Panc1 (cell line): ENCODE measurements around the gene CTNNBIP1. TPM values are rescaled to one million over a fixed set of nuclear protein-coding genes. Genes with fewer than 3 reads are reported as not detected.

Experiments
- ATAC-seq: fragments of 200-7000 bp; cut with Tn5 transposase; 2 replicates; pipeline ENCODE4 v1.9.1; 2020; ENCODE audit warnings: mild to moderate bottlenecking, moderate library complexity
- BruUV-seq: library from RNA; stranded (reverse); fragments of 400-500 nt; replicated peaks from 2 replicates; lab custom pipeline; 2021; lab: Mats Ljungman, UMichigan
- CTCF ChIA-PET: fragments of 300-600 bp; sonication (Branson Sonifier 250); formaldehyde crosslinking; loops from one replicate; lab custom pipeline; 2022; ENCODE audit warnings: antibody characterized with exemption; lab: Charles Lee
- POLR2A ChIA-PET: fragments of 300-600 bp; sonication (Branson Sonifier 250); formaldehyde crosslinking; loops from one replicate; lab custom pipeline; 2022; ENCODE audit warnings: antibody characterized with exemption; lab: Charles Lee
- DNase-seq: peaks from one replicate; pipeline ENCODE4 v3.0.0-alpha.2; 2010; ENCODE audit warnings: low read depth, low spot score
- H3K27ac ChIP-seq: 2 replicates; pipeline ENCODE4 v1.5.1; 2011; ENCODE audit warnings: mild to moderate bottlenecking, low read length, inconsistent platforms
- H3K27me3 ChIP-seq: fragments of 200-500 bp; sonication (Bioruptor generic); 2 replicates; pipeline ENCODE4 v1.6.0; 2014; ENCODE audit warnings: low read length, inconsistent platforms; ENCODE audit not compliant: control insufficient read depth, insufficient read depth
- H3K36me3 ChIP-seq: fragments of 200-500 bp; sonication (Bioruptor generic); 2 replicates; pipeline ENCODE4 v1.5.1; 2014; ENCODE audit warnings: inconsistent platforms, mild to moderate bottlenecking, low read length, moderate library complexity; ENCODE audit not compliant: control insufficient read depth, insufficient read depth
- H3K4me1 ChIP-seq: 2 replicates; pipeline ENCODE4 v1.5.1; 2011; ENCODE audit warnings: inconsistent platforms, mild to moderate bottlenecking, low read length, moderate library complexity; ENCODE audit not compliant: control insufficient read depth, insufficient read depth
- H3K4me3 ChIP-seq, 2 experiments: 2 replicates each; pipeline ENCODE4 v1.5.1; 2011 to 2012; ENCODE audit warnings: low read depth in 2 of 2, low read length in 2 of 2, mild to moderate bottlenecking in 2 of 2, inconsistent platforms in 1 of 2, moderate library complexity in 1 of 2
- H3K9me3 ChIP-seq: fragments of 200-500 bp; sonication (Bioruptor generic); 2 replicates; pipeline ENCODE4 v1.5.1; 2014; ENCODE audit warnings: low read depth, mild to moderate bottlenecking, inconsistent platforms, low read length, moderate library complexity; ENCODE audit not compliant: control insufficient read depth, insufficient read depth
- POLR2AphosphoS5 ChIP-seq: IDR thresholded peaks from 2 replicates; pipeline ENCODE4 v1.6.1; 2012; ENCODE audit warnings: mild to moderate bottlenecking, low read depth, low read length, moderate library complexity
- SIN3A ChIP-seq: IDR thresholded peaks from 2 replicates; pipeline ENCODE4 v1.6.1; 2012; ENCODE audit warnings: low read depth, mild to moderate bottlenecking, low read length, moderate library complexity, borderline replicate concordance; ENCODE audit not compliant: insufficient read depth
- TCF7L2 ChIP-seq: IDR thresholded peaks from 2 replicates; pipeline ENCODE4 v1.6.1; 2011; ENCODE audit warnings: mild to moderate bottlenecking, low read depth, low read length, inconsistent platforms
- in situ Hi-C: cut with HindIII; loops from 2 replicates; pipeline ENCODE4 v1.10.0; 2016; ENCODE audit warnings: low sequenced_read_pairs, low pct_unique_long_range_greater_than_20kb
- intact Hi-C: fragments of 100-400 bp; cut with micrococcal nuclease; formaldehyde crosslinking; loops from one replicate; pipeline ENCODE4 v1.10.0; 2022; ENCODE audit not compliant: unreplicated experiment
- total RNA-seq: library from RNA; stranded (reverse); gene quantifications from one replicate; pipeline ENCODE4 v1.2.1, GENCODE V29; 2021; ENCODE audit not compliant: unreplicated experiment
- TF ChIP-seq, protein P1 (sequence below), 2 experiments: IDR thresholded peaks; 2 replicates each; pipeline ENCODE4 v1.6.1; 2011 to 2012; ENCODE audit warnings: low read depth in 2 of 2, control low read depth in 1 of 2, low read length in 1 of 2, mild to moderate bottlenecking in 1 of 2, moderate library complexity in 1 of 2; ENCODE audit not compliant: insufficient read depth in 1 of 2
- TF ChIP-seq, protein P2 (sequence below): fragments of 450-650 bp; IDR thresholded peaks from 2 replicates; pipeline ENCODE4 v1.5.1; 2017; ENCODE audit warnings: mild to moderate bottlenecking

Gene CTNNBIP1
- total RNA-seq, 1 experiment from 2014 or later, result 36.9 TPM

DNA sequence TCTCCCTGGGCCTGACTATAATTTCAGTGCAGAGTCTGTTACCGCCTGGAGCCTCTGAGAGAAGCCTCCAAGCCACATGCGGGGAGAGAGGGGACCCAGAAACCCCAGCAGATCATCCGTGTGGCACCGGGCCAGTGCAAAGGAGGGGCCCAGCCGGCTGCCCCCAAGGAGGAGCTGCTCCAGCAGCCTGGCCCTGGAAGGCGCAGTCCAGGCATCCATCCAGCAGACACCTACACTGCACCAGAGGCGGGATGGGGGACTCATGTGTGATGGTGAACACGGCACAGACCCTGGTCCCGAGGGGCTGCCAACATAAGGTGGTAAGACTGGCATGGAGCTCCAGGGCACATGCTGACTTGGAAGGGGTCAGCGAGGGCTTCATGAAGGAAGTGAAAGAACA, 46.7 kb downstream of the CTNNBIP1 start:
- ChIA-PET POLR2A (no interaction called here), CTCF (interaction anchor here (1.0 to 1.9 kb wide), 3 partner anchors 10 to 79 kb away, joined by 3 to 6 read pairs (median 3); no protein-coding TSS in a partner anchor)
- in situ Hi-C loops, result no loop called here
- TF ChIP-seq TCF7L2 (no peak), SIN3A (no peak), POLR2AphosphoS5 (no peak)
- TF ChIP-seq, protein P1, sequence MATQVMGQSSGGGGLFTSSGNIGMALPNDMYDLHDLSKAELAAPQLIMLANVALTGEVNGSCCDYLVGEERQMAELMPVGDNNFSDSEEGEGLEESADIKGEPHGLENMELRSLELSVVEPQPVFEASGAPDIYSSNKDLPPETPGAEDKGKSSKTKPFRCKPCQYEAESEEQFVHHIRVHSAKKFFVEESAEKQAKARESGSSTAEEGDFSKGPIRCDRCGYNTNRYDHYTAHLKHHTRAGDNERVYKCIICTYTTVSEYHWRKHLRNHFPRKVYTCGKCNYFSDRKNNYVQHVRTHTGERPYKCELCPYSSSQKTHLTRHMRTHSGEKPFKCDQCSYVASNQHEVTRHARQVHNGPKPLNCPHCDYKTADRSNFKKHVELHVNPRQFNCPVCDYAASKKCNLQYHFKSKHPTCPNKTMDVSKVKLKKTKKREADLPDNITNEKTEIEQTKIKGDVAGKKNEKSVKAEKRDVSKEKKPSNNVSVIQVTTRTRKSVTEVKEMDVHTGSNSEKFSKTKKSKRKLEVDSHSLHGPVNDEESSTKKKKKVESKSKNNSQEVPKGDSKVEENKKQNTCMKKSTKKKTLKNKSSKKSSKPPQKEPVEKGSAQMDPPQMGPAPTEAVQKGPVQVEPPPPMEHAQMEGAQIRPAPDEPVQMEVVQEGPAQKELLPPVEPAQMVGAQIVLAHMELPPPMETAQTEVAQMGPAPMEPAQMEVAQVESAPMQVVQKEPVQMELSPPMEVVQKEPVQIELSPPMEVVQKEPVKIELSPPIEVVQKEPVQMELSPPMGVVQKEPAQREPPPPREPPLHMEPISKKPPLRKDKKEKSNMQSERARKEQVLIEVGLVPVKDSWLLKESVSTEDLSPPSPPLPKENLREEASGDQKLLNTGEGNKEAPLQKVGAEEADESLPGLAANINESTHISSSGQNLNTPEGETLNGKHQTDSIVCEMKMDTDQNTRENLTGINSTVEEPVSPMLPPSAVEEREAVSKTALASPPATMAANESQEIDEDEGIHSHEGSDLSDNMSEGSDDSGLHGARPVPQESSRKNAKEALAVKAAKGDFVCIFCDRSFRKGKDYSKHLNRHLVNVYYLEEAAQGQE (IDR thresholded peaks at IDR 0.05; ENCODE audit: insufficient read depth in 1 of 2, low read depth in 2 of 2, low read length in 1 of 2), result no peak
- TF ChIP-seq, protein P2, sequence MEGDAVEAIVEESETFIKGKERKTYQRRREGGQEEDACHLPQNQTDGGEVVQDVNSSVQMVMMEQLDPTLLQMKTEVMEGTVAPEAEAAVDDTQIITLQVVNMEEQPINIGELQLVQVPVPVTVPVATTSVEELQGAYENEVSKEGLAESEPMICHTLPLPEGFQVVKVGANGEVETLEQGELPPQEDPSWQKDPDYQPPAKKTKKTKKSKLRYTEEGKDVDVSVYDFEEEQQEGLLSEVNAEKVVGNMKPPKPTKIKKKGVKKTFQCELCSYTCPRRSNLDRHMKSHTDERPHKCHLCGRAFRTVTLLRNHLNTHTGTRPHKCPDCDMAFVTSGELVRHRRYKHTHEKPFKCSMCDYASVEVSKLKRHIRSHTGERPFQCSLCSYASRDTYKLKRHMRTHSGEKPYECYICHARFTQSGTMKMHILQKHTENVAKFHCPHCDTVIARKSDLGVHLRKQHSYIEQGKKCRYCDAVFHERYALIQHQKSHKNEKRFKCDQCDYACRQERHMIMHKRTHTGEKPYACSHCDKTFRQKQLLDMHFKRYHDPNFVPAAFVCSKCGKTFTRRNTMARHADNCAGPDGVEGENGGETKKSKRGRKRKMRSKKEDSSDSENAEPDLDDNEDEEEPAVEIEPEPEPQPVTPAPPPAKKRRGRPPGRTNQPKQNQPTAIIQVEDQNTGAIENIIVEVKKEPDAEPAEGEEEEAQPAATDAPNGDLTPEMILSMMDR, result no peak
- H3K4me3 ChIP-seq, result no peak overlapping the region
- BruUV-seq, result no TSS peak
- intact Hi-C loops, result no loop called here
- DNase-seq (no peak), ATAC-seq (no peak)
- no peaks in the 10 kb centered on the region for H3K4me1 ChIP-seq
- no peak overlapping the region for H3K27ac ChIP-seq
- H3K36me3 ChIP-seq, result no peaks in the 10 kb centered on the region
- H3K27me3 ChIP-seq, result no peaks in the 10 kb centered on the region
- no peaks in the 10 kb centered on the region for H3K9me3 ChIP-seq

DNA sequence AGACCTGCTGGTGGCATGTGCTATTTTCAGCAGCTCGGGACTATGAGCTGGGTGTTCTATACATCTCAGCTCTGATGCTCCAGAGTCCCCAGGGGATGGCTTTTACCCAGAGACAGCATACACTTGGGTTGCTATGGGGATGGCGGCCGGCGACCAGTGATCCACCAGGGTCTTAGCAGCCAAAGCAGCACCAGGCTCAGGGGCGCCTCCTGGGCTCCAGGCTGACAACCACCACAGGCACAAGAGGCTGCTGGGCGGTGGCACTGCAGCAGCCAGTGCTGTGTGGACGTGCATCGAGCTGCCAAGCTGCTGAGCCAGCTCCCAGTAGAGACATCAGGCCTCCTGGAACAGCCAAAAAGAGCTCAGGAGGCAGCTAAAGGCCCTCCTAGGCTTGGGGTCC, 48.7 kb downstream of the CTNNBIP1 start:
- no peaks in the 10 kb centered on the region for H3K4me1 ChIP-seq
- no peak overlapping the region for H3K4me3 ChIP-seq
- DNase-seq (no peak), ATAC-seq (no peak)
- H3K9me3 ChIP-seq, result no peaks in the 10 kb centered on the region
- ChIA-PET CTCF (interaction anchor here (1.9 kb wide), 1 partner anchor 12 kb away, joined by 6 read pairs; no protein-coding TSS in a partner anchor), POLR2A (interaction anchor here (0.6 kb wide), 1 partner anchor 11 kb away, joined by 3 read pairs; no protein-coding TSS in a partner anchor)
- no TSS peak for BruUV-seq
- no peaks in the 10 kb centered on the region for H3K36me3 ChIP-seq
- in situ Hi-C loops (no loop called here), intact Hi-C loops (no loop called here)
- no peaks in the 10 kb centered on the region for H3K27me3 ChIP-seq
- H3K27ac ChIP-seq, result no peak overlapping the region
- TF ChIP-seq SIN3A, result no peak
- no peak for TF ChIP-seq POLR2AphosphoS5
- TF ChIP-seq, protein P1 (IDR thresholded peaks at IDR 0.05; ENCODE audit: insufficient read depth in 1 of 2, low read depth in 2 of 2, low read length in 1 of 2), result no peak
- TF ChIP-seq, protein P2, result no peak
- no peak for TF ChIP-seq TCF7L2
